ENCODE results near the gene LCN10.

LCN10 gene

GRCh38 chr9:136753371-136754058 lies 10.8 kb upstream of the LCN10 start:
- no peaks in the 10 kb centered on the region for H3K27me3 ChIP-seq (ENCODE audit: insufficient read depth, low read depth, severe bottlenecking)
- H3K27ac ChIP-seq, result no peak overlapping the region
- no peak for DNase-seq

GRCh38 chr9:136751814-136752213 lies 9.1 kb upstream of the LCN10 start:
- DNase-seq, result no peak
- Histone ChIP-seq H3K27ac (no peak overlapping the region), H3K27me3 (ENCODE audit: insufficient read depth, low read depth, severe bottlenecking) (no peaks in the 10 kb centered on the region), H3K36me3 (no peaks in the 10 kb centered on the region), H3K9me3 (ENCODE audit: severe bottlenecking) (peaks cover 5% of the 10 kb centered on the region), H3K4me3 (ENCODE audit: low read depth, low read length) (no peak overlapping the region)
- TF ChIP-seq CTCF (IDR thresholded peaks at IDR 0.05; ENCODE audit: low read depth, low read length), result no peak

More at GRCh38 chr9:136753371-136754058, 10.8 kb upstream of the LCN10 start:
- H3K9me3 ChIP-seq (ENCODE audit: severe bottlenecking), result peaks cover 5% of the 10 kb centered on the region
- TF ChIP-seq CTCF (IDR thresholded peaks at IDR 0.05; ENCODE audit: low read depth, low read length), result no peak
- no peaks in the 10 kb centered on the region for H3K36me3 ChIP-seq
- H3K4me3 ChIP-seq (ENCODE audit: low read depth, low read length), result no peak overlapping the region

- no peaks in the 10 kb centered on the region for H3K27me3 ChIP-seq (ENCODE audit: insufficient read depth, low read depth, severe bottlenecking)
- TF ChIP-seq CTCF (IDR thresholded peaks at IDR 0.05; ENCODE audit: low read depth, low read length), result no peak
- H3K27ac ChIP-seq, result no peak overlapping the region
- no peak overlapping the region for H3K4me3 ChIP-seq (ENCODE audit: low read depth, low read length)
- H3K36me3 ChIP-seq, result no peaks in the 10 kb centered on the region
- H3K9me3 ChIP-seq (ENCODE audit: severe bottlenecking), result peaks cover 1% of the 10 kb centered on the region
- no peak for DNase-seq
Measured at GRCh38 chr9:136751244-136751643, 8.5 kb upstream of the LCN10 start.

- no peaks in the 10 kb centered on the region for H3K27me3 ChIP-seq (ENCODE audit: insufficient read depth, low read depth, severe bottlenecking)
- no peaks in the 10 kb centered on the region for H3K9me3 ChIP-seq (ENCODE audit: severe bottlenecking)
- H3K27ac ChIP-seq, result no peak overlapping the region
- H3K4me3 ChIP-seq (ENCODE audit: low read depth, low read length), result no peak overlapping the region
- TF ChIP-seq CTCF (IDR thresholded peaks at IDR 0.05; ENCODE audit: low read depth, low read length), result no peak
- no peaks in the 10 kb centered on the region for H3K36me3 ChIP-seq
- DNase-seq, result no peak
Measured at GRCh38 chr9:136750526-136750925, 7.8 kb upstream of the LCN10 start.

- no peak overlapping the region for H3K27ac ChIP-seq
- TF ChIP-seq CTCF (IDR thresholded peaks at IDR 0.05; ENCODE audit: low read depth, low read length), result no peak
- no peaks in the 10 kb centered on the region for H3K27me3 ChIP-seq (ENCODE audit: insufficient read depth, low read depth, severe bottlenecking)
- DNase-seq, result no peak
- no peaks in the 10 kb centered on the region for H3K9me3 ChIP-seq (ENCODE audit: severe bottlenecking)
- H3K36me3 ChIP-seq, result no peaks in the 10 kb centered on the region
- H3K4me3 ChIP-seq (ENCODE audit: low read depth, low read length), result no peak overlapping the region
Measured at GRCh38 chr9:136748666-136749611, 6.2 kb upstream of the LCN10 start.
